ENCODE results near the gene RAB28. TPM values are rescaled to one million over a fixed set of nuclear protein-coding genes. Genes with fewer than 3 reads are reported as not detected.

Gene RAB28
- total RNA-seq: 8.1 TPM

DNA sequence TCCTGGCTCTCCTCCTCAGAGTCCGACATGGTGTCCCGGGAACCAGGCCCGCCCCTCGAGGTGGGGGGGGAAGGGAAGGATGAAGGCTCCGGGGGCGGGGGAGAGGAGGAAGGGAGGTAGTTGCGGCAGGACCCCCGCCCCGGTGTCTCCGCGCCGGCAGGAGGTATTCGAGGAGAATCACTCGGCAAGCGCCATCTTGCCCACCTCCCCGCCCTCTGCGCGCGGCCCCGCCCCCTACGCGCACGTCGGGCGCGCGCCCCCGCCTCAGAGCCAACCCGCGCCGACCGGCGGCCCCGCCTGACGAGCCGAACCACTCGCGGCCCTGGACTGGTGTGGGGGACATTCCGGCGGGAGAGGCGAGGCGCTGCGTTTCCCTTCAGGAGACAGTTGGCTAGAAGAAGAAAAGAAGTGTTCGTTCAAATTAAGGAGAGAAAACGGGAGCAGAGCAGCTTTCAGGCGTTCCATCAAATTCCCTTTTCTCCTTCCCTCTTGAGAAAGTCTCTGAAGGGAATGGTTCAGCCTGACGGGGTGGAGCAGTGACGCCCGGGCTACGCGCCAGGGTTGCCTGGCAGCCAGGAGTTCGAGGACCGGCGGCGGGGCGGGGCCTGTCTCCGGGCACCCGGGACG, at the start of gene RAB28:
Gene RAB28 (minus strand): TSS at position 219 of the 627 bp plus-strand sequence.
- peak; percentile 100 for ATAC-seq

DNA sequence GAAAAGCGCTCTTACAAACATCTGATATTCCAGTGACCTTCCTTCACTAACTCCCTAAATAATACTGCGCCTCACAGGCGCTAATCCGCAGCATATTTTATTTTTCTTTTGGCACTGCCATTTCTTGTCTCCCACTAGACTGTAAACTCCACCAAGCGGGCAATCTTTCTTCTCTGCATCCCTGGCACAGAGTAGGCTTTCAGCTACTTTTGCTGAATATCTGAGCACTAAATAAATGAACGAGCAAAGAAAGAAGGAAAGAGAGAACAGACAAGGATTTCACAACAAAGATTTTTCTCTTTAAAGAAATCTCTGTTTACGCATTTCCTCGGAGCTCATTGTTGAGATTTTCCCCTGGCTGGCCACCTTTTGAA, 47.5 kb upstream of the RAB28 start:
- ATAC-seq: no peak

DNA sequence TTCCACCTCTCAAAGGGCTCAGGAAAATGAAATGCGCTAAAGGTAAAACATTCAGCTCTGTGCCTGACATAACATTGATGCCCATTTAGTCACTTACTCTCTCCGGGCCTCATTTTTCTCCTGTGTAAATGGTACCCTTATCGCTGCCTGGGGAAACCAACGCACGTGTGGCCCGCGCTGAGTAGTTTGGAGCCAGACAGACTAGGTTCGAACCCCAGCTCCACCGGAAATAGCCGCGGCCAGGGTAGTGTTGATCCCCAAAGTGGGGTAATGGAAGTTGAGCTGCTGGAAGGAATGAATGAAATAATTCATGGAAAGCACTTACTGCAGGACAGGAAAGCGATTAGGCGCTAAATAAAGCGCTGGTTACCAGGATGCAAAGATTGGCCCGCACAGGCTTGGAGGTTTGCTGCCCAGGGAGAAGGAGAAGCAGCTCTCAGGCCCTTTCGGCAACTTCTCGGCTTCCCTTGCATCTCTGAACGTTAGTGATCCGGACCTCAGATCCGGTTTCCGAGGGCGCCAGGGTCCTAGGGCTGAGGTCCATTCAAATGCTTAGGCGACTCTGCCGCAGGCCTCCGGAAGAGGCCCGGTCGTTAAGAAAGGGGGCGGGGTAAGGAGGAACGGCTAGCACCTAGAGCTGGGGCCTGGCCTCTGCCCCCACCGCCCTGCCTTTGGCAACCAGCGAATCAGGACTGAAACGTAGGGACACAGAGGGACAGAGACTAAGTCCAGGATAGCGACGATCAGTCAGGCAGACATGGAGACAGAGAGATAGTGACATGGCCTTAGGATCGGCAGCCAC, 46.9 kb upstream of the RAB28 start:
- no peak for ATAC-seq

DNA sequence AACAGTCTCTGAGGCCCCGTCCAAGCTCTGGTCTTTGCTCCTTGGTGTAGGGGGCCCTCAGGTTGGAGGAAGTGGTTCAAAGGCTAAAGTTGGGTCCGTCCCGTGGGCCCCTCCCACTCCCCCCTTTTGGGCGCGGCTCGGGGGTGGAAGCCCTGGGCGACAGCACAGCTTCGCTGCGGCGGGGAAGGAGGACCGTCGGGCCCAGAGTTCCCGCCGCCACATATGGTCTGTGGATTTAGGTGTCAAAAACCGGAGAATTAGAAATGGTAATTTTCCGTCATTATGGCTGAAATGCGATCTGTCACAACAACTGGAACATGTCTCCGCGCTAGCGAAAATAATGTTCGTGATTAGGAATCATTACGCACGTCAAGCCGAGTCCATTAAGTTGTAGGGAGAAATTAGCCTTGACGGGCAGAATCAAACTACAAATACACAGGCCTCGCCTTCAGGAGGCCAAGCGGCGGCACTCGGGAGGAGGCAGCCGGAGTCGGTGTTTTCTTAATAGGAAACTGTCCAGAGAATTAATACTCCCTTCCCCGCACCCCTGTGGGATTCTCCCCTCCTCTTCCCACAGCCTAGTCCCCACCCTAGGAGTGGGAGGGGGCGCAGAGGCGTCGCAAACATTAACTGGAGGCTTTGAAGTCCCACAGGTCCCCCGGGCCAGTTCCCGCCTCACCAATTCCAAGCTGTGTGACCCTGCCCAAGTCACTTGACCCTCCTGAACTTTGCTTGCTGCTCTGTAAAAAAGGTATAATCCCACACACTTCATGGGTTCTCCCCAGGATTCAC, 45.2 kb upstream of the RAB28 start:
- no peak for ATAC-seq

- no peak for ATAC-seq
Measured at GRCh38 chr4:13528821-13529127, 44.6 kb upstream of the RAB28 start.

- ATAC-seq: peak; percentile 28
Measured at GRCh38 chr4:13527981-13528820, 44.1 kb upstream of the RAB28 start.

DNA sequence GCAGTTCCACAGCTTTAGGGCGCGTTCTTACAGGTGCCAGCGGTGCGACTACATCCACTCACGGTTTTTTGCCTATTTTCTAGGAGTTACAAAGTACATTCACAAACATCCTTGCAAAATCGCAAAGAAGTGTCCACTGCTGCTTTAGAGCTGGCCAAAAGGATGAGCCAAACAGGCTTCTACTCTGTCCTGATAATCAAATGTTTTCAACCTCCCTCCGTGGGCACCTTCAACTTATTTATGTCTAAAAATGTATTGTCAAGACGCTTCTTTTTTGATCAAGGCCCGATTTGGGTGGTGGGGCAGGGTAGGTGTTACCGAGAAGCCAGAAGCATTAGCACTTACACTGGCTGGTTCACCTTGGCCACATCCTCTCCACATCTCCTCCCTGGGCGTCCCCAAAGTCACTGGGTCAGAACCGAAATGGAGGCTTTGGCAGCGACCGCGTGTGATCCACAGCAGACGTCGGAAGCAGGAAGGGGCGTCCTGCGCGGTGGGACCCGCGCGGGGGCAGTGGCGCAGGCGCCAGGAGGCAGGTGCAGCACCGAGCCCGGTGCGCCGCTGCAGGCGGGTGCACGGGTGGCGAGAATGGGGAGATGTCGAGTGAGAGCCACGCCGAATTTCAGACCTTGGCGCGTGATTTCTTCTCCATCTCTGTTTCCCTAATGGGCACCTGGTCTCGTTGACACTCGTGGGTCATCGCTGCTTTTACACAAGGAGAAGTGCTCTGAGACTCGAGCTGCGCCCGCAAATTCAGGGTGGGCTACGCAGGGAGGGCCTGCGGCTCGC, 43.2 kb upstream of the RAB28 start:
- no peak for ATAC-seq

DNA sequence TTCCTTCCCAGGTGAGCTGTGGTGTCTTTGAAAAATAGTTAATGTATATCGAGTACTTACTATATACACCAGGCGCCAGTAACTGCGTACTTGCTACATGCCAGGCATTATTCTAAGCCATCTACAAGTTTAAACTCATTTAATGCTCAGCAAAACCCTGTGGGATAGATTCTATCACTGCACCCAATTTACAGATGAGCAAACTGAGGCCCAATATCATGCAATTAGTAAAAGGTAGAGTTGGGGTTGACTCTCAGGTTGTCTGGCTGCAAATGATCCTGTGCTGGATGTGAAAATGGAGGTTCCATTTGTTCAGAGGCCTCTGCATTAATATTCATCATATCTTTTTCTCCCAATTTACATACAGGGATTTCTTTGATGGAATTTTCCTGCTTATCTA, 42.5 kb upstream of the RAB28 start:
- ATAC-seq: no peak

- no peak for ATAC-seq
Measured at GRCh38 chr4:13525606-13526281, 41.6 kb upstream of the RAB28 start.

- no peak for ATAC-seq
Measured at GRCh38 chr4:13524504-13525243, 40.5 kb upstream of the RAB28 start.

DNA sequence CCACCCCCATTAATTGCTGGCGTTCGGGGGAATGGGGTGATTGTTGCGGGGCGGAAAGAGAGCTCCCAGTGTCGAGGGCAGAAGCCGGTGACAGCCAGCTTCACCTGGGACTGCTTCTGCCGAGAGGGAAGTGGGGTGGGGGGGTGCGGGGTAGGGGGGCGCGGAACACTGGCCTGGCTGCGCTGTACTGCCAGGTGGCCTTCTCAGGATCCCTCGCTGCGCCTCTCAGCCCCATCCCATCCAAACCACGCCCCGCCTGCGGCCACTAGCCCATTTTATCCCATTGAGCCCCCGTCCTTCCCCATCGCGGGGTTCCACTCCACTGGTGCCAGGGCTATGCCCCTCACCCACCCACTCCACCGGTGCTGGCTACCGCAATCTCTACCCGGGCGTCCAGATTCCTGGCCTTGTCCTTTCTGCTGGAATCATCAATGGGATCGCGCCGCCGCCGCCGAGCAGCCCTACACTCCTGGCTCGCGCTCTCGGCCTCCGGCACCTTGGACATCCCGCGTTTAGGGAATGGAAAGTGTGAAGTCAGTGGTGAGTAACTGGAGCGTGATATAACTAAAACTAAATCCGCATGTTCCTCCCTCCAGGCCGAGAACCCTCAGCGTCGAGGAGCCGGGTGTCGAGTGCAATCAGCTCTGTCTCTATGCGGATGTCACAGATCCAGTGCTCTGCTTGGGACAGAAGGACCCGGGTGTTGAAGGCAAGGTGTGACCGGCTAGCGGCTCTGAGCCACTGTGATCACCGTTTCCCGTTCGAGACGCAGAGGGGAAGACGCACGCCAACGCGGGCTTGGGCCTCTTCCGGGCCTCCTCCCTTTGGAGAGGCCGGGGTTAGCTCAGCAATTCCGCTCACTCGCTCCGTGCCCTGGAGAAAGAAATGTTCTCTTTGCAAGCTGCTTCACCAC, 39.7 kb upstream of the RAB28 start:
- no peak for ATAC-seq

DNA sequence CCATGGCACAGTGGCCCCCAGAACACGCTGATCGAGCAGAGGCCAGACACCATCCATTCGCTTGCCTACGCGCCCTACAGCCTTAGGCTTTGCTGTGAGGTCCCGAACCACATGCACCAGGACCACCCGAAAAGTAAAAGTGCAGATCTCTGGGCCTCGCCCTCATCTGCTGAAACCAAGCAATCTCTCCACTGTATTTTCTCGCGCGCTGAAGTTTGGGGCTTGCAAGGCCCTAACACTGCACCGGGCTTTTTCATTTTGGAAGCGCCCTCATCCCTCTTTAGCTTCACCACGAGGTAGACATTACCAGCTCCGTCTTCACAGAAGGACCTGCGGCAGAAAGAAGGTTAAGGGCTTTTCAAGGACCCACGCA, 39.0 kb upstream of the RAB28 start:
- no peak for ATAC-seq

- no peak for ATAC-seq
Measured at GRCh38 chr4:13522282-13523104, 38.4 kb upstream of the RAB28 start.

GRCh38 chr4:13521047-13521446, 36.9 kb upstream of the RAB28 start:
- ATAC-seq: no peak

DNA sequence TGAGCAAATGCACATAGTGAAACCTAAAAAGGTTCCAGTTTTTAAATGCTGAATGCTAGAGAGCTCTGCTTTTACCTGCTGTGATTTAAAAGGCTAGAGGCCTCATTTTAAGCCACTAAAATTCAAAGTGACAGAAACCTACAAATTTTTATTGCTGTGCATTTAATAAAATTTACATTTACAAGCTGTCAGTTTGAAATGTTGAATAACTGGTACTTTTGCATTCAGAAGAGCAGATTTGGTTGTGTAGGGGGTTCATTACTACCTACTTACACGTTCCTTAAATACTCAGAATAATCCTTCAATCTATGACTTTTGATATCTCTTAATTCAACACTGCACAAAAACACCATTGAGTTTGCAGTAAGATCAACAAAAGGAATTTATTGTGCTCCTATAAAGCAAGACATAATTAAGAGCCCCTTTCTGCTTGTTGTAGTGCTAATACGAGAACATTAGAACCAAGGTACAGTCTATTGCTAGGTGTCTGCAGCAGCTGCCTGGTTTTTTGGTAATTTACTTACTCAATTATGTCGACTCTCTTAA, 32.2 kb upstream of the RAB28 start:
- ATAC-seq: no peak

GRCh38 chr4:13515268-13515667, 31.1 kb upstream of the RAB28 start:
- no peak for ATAC-seq

GRCh38 chr4:13514722-13515121, 30.6 kb upstream of the RAB28 start:
- ATAC-seq: no peak

- ATAC-seq: no peak
Measured at GRCh38 chr4:13511101-13511500, 27.0 kb upstream of the RAB28 start.
